Measurements from ENCODE around the gene MXD1.

GRCh38 chr2:69977906-69978482, 63.1 kb downstream of the MXD1 start:
- TF ChIP-seq CTCF (IDR thresholded peaks at IDR 0.05) (no peak), POLR2A (IDR thresholded peaks at IDR 0.05) (no peak), POLR2AphosphoS5 (IDR thresholded peaks at IDR 0.05) (no peak)

All from breast epithelium (tissue), 3 donors.